SJCRH30 (cell line): ENCODE data around the gene PKMYT1. TPM values are rescaled to one million over a fixed set of nuclear protein-coding genes. Genes with fewer than 3 reads are reported as not detected.

Experiments used
- DNase-seq, 2 experiments: peaks; one replicate each; pipeline ENCODE4 v3.0.0-alpha.2; 2015 to 2020
- H3K27ac ChIP-seq: fragments of 250-450 bp; sonication (Bioruptor Pico); 2 replicates; pipeline ENCODE4 v1.5.1; 2020; ENCODE audit warnings: mild to moderate bottlenecking, moderate library complexity
- H3K27me3 ChIP-seq: fragments of 250-450 bp; sonication (Bioruptor Pico); 2 replicates; pipeline ENCODE4 v1.5.1; 2020; ENCODE audit warnings: mild to moderate bottlenecking, moderate library complexity
- H3K36me3 ChIP-seq: fragments of 250-450 bp; sonication (Bioruptor Pico); 2 replicates; pipeline ENCODE4 v1.5.1; 2020; ENCODE audit warnings: mild to moderate bottlenecking, moderate library complexity
- H3K4me1 ChIP-seq: fragments of 250-450 bp; sonication (Bioruptor Pico); 2 replicates; pipeline ENCODE4 v1.5.1; 2020; ENCODE audit warnings: mild to moderate bottlenecking, moderate library complexity
- H3K4me3 ChIP-seq: fragments of 250-450 bp; sonication (Bioruptor Pico); 2 replicates; pipeline ENCODE4 v1.5.1; 2020; ENCODE audit warnings: mild to moderate bottlenecking, moderate library complexity
- H3K9me3 ChIP-seq: fragments of 250-450 bp; sonication (Bioruptor Pico); replicated peaks from 2 replicates; pipeline ENCODE4 v1.5.1; 2020; ENCODE audit warnings: mild to moderate bottlenecking, moderate library complexity
- total RNA-seq: library from RNA; depleted of rRNA; stranded (reverse); fragments of >200 nt; shearing (Covaris generic); gene quantifications from 2 replicates; pipeline ENCODE4 v1.2.3, GENCODE V29; 2014

The PKMYT1 gene
- total RNA-seq, 1 experiment from 2014 or later: 45.8 TPM

DNA sequence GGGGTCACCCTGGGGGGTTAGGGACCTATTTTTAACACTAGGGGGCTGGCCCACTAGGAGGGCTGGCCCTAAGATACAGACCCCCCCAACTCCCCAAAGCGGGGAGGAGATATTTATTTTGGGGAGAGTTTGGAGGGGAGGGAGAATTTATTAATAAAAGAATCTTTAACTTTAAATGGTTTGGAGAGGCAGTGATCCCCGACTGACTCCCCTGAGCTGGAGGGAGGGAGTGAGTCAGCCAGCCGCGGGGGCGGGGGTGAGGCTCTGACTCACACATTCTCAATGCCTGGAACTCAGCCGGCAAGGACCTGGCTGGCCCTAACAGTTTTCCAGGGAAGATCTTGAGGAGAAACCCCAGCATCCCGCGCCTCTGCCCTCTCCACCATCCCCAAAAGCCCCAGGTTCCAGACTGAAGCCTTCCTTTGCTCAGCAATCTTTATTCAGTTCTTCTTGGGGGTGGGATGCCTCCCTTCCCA lies 42.0 kb upstream of the PKMYT1 start:
- peak overlapping the region; percentile 95 for H3K27ac ChIP-seq
- H3K9me3 ChIP-seq: no peaks in the 10 kb centered on the region
- peak; percentile 85 to 89 for DNase-seq
- H3K27me3 ChIP-seq: no peaks in the 10 kb centered on the region
- H3K4me3 ChIP-seq: peak overlapping the region; percentile 95
- peaks cover 7% of the 10 kb centered on the region for H3K36me3 ChIP-seq
- H3K4me1 ChIP-seq: peaks cover 17% of the 10 kb centered on the region

DNA sequence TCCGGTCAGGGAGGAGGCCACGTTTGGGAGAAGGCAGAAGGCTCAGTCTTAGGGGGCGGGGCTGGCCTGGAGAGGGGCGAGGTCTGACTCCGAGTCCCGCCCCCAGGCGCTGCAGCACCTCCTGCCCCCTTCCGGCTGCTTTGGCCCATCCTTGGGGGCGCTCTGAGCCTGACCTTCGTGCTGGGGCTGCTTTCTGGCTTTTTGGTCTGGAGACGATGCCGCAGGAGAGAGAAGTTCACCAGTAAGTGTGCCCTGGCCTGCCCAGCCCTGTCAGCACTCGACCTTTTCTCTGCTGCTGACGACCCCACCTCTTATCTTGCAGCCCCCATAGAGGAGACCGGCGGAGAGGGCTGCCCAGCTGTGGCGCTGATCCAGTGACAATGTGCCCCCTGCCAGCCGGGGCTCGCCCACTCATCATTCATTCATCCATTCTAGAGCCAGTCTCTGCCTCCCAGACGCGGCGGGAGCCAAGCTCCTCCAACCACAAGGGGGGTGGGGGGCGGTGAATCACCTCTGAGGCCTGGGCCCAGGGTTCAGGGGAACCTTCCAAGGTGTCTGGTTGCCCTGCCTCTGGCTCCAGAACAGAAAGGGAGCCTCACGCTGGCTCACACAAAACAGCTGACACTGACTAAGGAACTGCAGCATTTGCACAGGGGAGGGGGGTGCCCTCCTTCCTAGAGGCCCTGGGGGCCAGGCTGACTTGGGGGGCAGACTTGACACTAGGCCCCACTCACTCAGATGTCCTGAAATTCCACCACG lies 41.4 kb upstream of the PKMYT1 start:
- peak; percentile 87 to 90 for DNase-seq

DNA sequence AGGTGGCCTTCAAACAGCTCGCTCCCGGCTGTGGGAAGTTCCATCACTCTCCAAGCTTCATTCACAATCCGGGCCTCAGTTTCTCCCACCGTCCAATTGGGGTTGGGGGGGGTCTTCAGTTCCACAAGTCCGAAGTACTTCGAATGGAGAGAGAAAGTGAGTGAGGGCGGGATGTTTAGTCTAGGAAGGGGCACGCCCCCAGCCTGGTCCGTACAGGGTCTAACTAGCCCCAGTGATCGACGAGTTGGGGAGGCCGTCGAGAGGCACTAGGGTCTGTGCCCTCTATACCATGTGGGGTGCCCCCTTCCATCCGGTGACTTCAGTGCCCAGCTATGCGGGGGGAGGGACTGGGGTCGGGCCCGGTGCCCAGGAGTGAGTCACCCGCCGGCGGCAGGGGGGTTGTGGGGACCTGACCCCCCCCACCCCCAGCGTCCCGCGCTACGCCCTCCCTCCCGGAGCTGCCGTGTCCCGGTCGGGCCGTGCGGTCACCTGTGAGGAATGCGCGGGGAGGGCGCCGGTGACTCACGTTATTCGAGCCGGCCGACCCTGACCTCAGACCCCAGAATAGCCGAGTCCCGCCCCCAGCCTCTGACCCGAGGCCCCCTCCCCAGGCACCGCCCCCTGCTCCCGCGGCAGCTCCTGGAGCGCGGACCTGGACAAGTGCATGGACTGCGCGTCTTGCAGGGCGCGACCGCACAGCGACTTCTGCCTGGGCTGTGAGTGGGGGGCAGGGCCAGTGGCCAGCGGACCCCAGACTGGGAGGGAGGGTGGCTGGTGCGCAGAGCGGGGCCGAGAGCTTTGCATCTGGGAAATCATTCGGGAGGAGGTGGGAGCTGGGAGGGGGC lies 40.6 kb upstream of the PKMYT1 start:
- H3K36me3 ChIP-seq: peaks cover 7% of the 10 kb centered on the region
- H3K27ac ChIP-seq: peak overlapping the region; percentile 95
- no peaks in the 10 kb centered on the region for H3K9me3 ChIP-seq
- peak overlapping the region; percentile 95 for H3K4me3 ChIP-seq
- peak; percentile 68 to 87 for DNase-seq
- H3K4me1 ChIP-seq: peaks cover 12% of the 10 kb centered on the region
- no peaks in the 10 kb centered on the region for H3K27me3 ChIP-seq

More for the DNA sequence above, 41.4 kb upstream of the PKMYT1 start:
- peaks cover 12% of the 10 kb centered on the region for H3K4me1 ChIP-seq
- H3K27ac ChIP-seq: peak overlapping the region; percentile 95
- H3K9me3 ChIP-seq: no peaks in the 10 kb centered on the region
- peaks cover 7% of the 10 kb centered on the region for H3K36me3 ChIP-seq
- H3K27me3 ChIP-seq: no peaks in the 10 kb centered on the region
- peak overlapping the region; percentile 95 for H3K4me3 ChIP-seq

DNA sequence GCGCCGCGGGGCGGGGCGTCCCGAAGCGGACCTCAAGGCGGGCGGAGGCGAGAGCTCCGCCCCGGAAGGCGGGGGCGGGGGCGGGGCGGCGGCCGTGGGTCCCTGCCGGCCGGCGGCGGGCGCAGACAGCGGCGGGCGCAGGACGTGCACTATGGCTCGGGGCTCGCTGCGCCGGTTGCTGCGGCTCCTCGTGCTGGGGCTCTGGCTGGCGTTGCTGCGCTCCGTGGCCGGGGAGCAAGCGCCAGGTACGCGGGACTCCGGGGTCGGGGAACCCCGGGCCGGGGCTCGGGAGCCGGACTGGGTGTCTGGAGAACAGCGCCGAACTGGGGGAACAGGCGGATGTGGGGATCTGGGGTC lies 40.0 kb upstream of the PKMYT1 start, which contains the start of gene TNFRSF12A:
Gene TNFRSF12A (plus strand): TSS at position 122 of the 357 bp plus-strand sequence. CDS start 30 bp downstream, at position 152.
- peak; percentile 77 to 85 for DNase-seq
- Histone ChIP-seq H3K27ac (peak within 1 kb of the TSS; percentile 95), H3K36me3 (peaks cover 7% of the 10 kb centered on the region), H3K9me3 (no peaks in the 10 kb centered on the region), H3K4me1 (peaks cover 12% of the 10 kb centered on the region), H3K27me3 (no peaks in the 10 kb centered on the region), H3K4me3 (peak within 1 kb of the TSS; percentile 95)

DNA sequence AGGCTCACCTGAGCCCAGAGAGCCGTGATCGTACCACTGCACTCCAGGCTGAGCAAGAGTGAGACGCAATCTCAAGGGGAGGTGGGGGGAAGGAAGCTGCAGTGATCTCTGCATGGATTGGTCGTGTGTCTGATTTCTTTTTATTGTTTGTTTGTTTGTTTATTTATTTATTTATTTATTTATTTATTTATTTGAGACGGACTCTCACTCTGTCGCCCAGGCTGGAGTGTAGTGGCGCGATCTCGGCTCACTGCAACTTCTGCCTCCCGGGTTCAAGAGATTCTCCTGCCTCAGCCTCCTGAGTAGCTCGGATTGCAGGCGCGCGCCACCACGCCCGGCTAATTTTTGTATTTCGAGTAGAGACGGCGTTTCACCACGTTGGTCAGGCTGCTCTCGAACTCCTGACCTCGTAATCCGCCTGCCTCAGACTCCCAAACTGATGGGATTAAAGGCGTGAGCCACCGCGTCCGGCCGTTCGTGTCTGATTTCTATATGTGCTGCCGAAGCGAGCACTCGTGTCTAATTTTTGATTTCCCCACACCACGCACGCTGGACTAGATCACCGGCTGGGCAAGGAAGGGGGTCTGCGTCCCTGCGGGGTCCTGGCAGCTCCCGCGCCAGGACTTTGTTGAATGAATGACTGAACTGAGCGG lies 39.5 kb upstream of the PKMYT1 start:
- peak overlapping the region; percentile 95; the same call in 1 of the 2 replicates for H3K27ac ChIP-seq
- H3K4me3 ChIP-seq: peak overlapping the region; percentile 95
- DNase-seq: no peak
- peaks cover 12% of the 10 kb centered on the region for H3K4me1 ChIP-seq
- H3K9me3 ChIP-seq: no peaks in the 10 kb centered on the region
- no peaks in the 10 kb centered on the region for H3K27me3 ChIP-seq
- H3K36me3 ChIP-seq: peaks cover 7% of the 10 kb centered on the region

DNA sequence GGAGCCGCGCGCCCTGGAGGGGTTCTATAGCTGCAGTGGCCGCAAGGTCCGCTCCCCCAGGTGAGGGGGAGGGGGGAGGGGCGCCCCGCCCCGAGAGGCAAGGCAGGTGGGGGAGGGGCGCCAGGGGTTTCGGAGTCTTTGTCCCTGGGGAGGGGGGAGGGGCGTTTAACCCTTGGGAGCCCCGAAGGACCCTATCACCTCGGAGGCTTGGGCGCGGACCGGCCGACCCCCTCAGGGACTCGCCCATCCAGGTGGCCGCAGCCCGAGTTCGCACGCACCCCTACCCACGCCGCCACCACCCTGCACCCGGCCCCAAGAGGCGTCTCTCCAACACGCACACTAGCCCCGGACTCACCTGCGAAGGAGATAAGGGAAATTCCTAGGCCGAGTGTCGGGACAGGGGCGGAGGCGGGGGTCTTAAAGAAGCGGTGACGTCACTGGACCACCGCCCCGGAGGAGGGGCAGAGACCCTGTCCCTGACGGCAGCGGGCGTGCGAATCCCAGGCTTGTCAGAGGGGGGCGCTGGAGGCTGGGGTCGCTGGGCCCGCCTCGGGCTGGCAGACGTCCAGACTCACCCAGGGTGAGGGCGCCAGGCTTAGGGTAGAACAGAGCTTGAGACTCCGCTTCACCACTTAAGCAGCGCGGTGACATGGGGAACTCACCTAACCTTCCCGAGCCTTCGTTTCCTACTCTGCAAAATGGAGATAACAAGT lies 37.7 kb upstream of the PKMYT1 start, which contains the start of gene CLDN6:
Gene CLDN6 (minus strand): TSS at position 390 of the 713 bp plus-strand sequence. CDS start 2,162 bp downstream, outside the sequence.
- H3K27me3 ChIP-seq: no peaks in the 10 kb centered on the region; the same call in 1 of the 2 replicates
- H3K27ac ChIP-seq: no peak within 1 kb of the TSS
- no peak within 1 kb of the TSS for H3K4me3 ChIP-seq
- peak; percentile 28 to 31 for DNase-seq
- H3K9me3 ChIP-seq: no peaks in the 10 kb centered on the region
- peaks cover 7% of the 10 kb centered on the region for H3K36me3 ChIP-seq
- peaks cover 9% of the 10 kb centered on the region for H3K4me1 ChIP-seq

DNA sequence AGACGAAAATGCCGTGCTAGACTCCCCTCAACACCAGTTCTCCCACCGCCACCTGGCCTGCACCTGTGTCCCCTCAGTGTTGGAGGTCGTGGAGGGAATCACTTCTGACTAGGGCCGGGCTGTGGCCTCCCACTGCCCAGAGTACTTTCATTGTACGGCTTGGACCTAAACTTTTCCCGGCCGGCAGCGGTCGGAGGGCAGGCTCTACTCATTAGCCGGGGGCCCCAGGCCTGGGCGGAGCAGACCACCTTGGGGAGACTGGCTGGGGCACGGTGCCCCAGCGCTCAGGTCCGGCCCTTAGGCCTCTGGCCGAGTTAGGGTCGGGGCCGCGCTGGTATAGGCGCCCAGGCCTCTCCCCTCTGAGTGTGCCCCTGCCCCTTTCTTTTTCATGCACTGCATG lies 37.1 kb upstream of the PKMYT1 start:
- Histone ChIP-seq H3K27ac (no peak overlapping the region), H3K4me3 (no peak overlapping the region), H3K4me1 (peaks cover 8% of the 10 kb centered on the region), H3K27me3 (peaks cover 1% of the 10 kb centered on the region), H3K9me3 (no peaks in the 10 kb centered on the region), H3K36me3 (peaks cover under 1% of the 10 kb centered on the region)
- DNase-seq: no peak

DNA sequence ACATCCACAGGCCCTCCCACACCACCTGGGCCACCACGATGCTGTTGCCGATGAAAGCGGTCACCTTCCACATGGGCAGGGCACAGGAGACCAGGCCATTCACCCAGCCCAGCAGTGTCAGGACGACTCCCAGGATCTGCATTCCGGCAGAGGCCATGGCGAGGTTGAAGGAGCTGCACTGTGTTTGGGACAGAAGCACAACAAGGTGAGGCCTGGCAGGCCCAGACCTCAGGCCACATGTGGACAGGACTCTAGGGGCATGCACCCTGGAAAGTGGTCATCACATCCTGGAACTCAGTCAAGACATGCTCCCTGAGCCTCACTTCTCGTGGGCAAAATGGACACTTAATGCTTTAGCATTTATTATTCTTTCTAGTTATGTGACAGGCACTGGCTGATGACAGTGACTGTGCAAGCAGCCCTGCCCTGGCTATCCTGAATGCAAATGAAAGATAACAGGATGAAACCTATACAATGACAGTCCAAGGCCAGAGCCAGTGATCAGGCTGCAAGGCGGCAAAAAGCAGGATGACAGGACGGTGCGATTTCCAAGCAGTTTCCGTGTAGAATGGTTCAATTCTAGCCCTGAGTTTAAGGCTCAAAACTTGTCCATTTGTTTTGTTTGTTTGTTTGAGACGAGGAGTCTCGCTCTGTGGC lies 35.7 kb upstream of the PKMYT1 start:
- no peak for DNase-seq
- peaks cover 9% of the 10 kb centered on the region; the same call in 1 of the 2 replicates for H3K4me1 ChIP-seq
- H3K9me3 ChIP-seq: no peaks in the 10 kb centered on the region
- H3K4me3 ChIP-seq: no peak overlapping the region
- H3K27ac ChIP-seq: no peak overlapping the region
- H3K36me3 ChIP-seq: no peaks in the 10 kb centered on the region
- peaks cover 8% of the 10 kb centered on the region for H3K27me3 ChIP-seq

DNA sequence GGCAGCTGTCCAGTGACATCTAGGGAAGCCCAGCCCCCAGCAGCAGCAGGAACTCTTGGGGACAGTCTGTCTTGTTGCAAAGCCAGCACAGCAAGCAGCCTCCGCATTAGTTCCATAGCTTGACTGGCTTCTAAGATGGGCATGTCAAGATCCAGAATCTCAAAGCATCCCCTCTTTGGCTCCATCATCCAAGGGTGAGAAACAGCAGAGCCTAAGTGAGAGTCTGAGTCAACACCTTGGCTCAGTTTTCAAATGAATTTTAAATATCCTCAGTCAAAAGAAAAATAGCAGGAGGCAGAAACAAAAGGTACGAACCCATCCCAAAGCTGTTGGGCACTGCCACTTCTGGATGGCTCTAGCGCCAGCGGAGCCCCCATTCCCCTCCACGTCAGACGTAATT lies 34.7 kb upstream of the PKMYT1 start:
- Histone ChIP-seq H3K4me3 (no peak overlapping the region), H3K36me3 (no peaks in the 10 kb centered on the region), H3K27me3 (peaks cover 8% of the 10 kb centered on the region), H3K27ac (no peak overlapping the region), H3K9me3 (no peaks in the 10 kb centered on the region), H3K4me1 (peaks cover 12% of the 10 kb centered on the region)
- no peak for DNase-seq

DNA sequence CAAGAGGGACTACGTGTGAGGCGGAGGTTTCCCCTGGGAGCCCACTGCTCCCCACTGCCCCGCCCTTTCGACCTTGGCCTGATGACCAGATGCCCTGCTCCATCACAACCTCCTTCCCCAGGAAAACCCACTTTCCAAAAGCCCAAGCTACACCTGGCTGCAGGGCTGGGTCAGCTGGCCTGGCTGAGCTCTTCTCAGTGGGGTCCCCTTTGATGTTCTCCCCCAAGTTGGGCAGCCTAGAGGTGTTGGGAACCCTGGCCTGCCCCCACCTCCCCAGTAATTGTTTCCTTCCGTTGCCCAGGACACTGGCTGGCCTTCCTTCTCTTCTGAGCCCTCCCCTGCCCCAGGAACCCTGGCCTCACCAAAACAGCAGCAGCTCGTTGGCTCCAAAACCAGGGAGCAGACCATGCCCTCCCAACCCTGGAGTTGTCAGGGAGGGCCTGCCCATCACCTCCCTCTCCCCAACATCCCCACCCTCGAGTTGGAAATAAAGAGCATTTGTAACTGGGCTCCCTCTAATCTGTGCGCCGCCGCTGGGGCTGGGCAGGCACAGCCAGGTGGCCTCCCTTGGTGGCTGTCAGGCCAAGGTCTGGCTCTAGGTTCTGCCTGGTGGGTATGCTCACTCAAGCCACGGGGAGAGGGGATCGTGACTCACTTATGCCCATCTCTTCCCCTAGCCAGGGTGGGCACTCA lies 33.9 kb upstream of the PKMYT1 start:
- no peak for DNase-seq
- no peak overlapping the region for H3K4me3 ChIP-seq
- H3K9me3 ChIP-seq: no peaks in the 10 kb centered on the region
- peaks cover 8% of the 10 kb centered on the region for H3K27me3 ChIP-seq
- H3K27ac ChIP-seq: no peak overlapping the region
- peaks cover 20% of the 10 kb centered on the region for H3K4me1 ChIP-seq
- no peaks in the 10 kb centered on the region for H3K36me3 ChIP-seq

DNA sequence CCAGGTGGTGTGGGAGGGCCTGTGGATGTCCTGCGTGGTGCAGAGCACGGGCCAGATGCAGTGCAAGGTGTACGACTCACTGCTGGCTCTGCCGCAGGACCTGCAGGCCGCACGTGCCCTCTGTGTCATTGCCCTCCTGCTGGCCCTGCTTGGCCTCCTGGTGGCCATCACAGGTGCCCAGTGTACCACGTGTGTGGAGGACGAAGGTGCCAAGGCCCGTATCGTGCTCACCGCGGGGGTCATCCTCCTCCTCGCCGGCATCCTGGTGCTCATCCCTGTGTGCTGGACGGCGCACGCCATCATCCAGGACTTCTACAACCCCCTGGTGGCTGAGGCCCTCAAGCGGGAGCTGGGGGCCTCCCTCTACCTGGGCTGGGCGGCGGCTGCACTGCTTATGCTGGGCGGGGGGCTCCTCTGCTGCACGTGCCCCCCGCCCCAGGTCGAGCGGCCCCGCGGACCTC lies 33.3 kb upstream of the PKMYT1 start:
- Histone ChIP-seq H3K4me3 (no peak overlapping the region), H3K9me3 (no peaks in the 10 kb centered on the region), H3K4me1 (peaks cover 20% of the 10 kb centered on the region), H3K27ac (no peak overlapping the region), H3K27me3 (peaks cover 8% of the 10 kb centered on the region), H3K36me3 (no peaks in the 10 kb centered on the region)
- no peak for DNase-seq

DNA sequence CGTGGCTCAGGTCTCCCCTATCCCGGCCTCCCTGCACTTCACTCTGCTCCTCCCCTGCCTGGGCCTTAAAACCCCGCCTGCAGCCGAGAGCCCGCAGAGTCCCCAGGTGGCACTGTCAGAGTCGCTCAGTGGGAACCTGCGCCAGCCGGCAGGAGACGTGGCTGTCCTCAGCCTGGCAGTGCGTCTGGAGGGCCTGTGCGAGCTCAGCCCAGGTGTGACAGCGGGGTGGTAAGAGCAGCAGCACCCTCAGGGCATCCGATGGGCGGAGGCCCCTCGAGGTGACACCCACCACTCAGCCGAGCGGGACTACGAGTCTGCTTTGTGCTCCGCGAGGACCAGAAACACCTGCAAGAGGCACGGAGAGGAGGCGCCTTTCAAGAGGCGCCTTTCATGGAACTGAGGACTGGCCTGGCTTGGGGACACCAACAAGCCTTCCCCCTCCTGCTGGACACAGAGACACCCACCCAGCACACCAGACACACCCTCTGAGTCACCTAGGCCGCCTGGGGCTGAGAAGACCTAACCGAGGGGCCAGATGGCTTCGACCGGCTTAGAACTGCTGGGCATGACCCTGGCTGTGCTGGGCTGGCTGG lies 32.7 kb upstream of the PKMYT1 start, which contains the start of gene CLDN9:
Gene CLDN9 (plus strand): TSS at position 96 of the 593 bp plus-strand sequence. CDS start 440 bp downstream, at position 536.
- Histone ChIP-seq H3K27ac (no peak within 1 kb of the TSS), H3K4me1 (peaks cover 24% of the 10 kb centered on the region), H3K27me3 (peaks cover 14% of the 10 kb centered on the region), H3K4me3 (no peak within 1 kb of the TSS), H3K9me3 (no peaks in the 10 kb centered on the region), H3K36me3 (no peaks in the 10 kb centered on the region)
- no peak for DNase-seq

DNA sequence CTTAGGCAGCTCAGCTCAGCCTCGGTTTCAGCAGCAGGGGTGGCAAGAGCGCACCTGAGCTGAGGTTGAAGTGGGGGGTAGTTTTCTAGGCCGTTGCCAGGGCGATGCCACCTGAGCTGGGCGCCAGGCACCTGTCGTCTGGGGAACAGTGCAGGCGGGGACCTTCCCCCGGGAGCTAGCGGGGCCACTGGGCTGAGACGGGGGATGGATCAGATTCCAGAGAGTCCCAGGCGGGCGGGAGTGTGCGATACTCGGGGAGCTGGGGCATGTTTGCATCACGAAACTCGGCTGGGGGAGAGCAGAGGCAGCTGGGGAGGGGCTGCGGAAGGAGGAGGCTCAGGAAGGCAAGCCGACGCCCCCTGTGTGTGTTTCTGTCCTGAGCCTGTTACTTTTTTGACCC lies 32.0 kb upstream of the PKMYT1 start:
- no peaks in the 10 kb centered on the region for H3K36me3 ChIP-seq
- no peak for DNase-seq
- no peak overlapping the region for H3K4me3 ChIP-seq
- H3K4me1 ChIP-seq: peaks cover 29% of the 10 kb centered on the region
- H3K27me3 ChIP-seq: peaks cover 19% of the 10 kb centered on the region
- no peaks in the 10 kb centered on the region for H3K9me3 ChIP-seq
- H3K27ac ChIP-seq: no peak overlapping the region
